Sigmoid colon (tissue), 7 donors: ENCODE data around the gene IQGAP2. TPM values are rescaled to one million over a fixed set of nuclear protein-coding genes. Genes with fewer than 3 reads are reported as not detected.

Experiments
- DNase-seq: peaks from one replicate; pipeline ENCODE4 v3.0.0-alpha.2; 2019
- H3K27ac ChIP-seq, 4 donors: fragments of 200-600 bp; sonication (generic); one replicate each; pipeline ENCODE4 v1.5.1; 2016 to 2019; ENCODE audit warnings: mild to moderate bottlenecking in 1 of 4
- H3K27me3 ChIP-seq, 3 donors: fragments of 200-600 bp; sonication (generic); one replicate each; pipeline ENCODE4 v1.5.1; 2019; ENCODE audit warnings: mild to moderate bottlenecking in 1 of 3
- H3K36me3 ChIP-seq, 4 donors: fragments of 200-600 bp; sonication (generic); one replicate each; pipeline ENCODE4 v1.5.1; 2016 to 2019
- H3K4me1 ChIP-seq, 4 donors: fragments of 200-600 bp; sonication (generic); one replicate each; pipeline ENCODE4 v1.5.1; 2017 to 2019
- H3K4me3 ChIP-seq, 4 donors: fragments of 200-600 bp; sonication (generic); one replicate each; pipeline ENCODE4 v1.5.1; 2017 to 2019; ENCODE audit warnings: mild to moderate bottlenecking in 2 of 4, moderate library complexity in 1 of 4
- H3K9me3 ChIP-seq, 4 donors: fragments of 200-600 bp in 3 of 4; sonication (generic) in 3 of 4; one replicate each; pipeline versions ENCODE4 v1.5.1 to v1.6.1; 2013 to 2019
- EP300 ChIP-seq, 4 donors: sonication (generic); formaldehyde crosslinking; IDR thresholded peaks; one replicate each; pipeline ENCODE4 v1.6.1; 2017; ENCODE audit warnings: antibody characterized with exemption in 4 of 4
- POLR2A ChIP-seq, 2 donors: fragments of 450-650 bp; IDR thresholded peaks; one replicate each; pipeline ENCODE4 v1.6.1; 2016; ENCODE audit warnings: antibody characterized with exemption in 2 of 2, mild to moderate bottlenecking in 2 of 2, moderate library complexity in 2 of 2
- POLR2AphosphoS5 ChIP-seq, 4 donors: sonication (generic); formaldehyde crosslinking; IDR thresholded peaks; one replicate each; pipeline ENCODE4 v1.6.1; 2017; ENCODE audit warnings: antibody characterized with exemption in 4 of 4
- WGBS, 2 donors: extraction: QIAGEN DNeasy Blood & Tissue Kit; methylation state at CpG; one replicate each; pipeline ENCODE4 v1.1.7; 2013; 5-methylcytosine and 5-hydroxymethylcytosine counted together
- intact Hi-C: fragments of 100-400 bp; cut with DNase I; formaldehyde crosslinking; loops from one replicate; pipeline ENCODE4 v1.15.1; 2023
- polyA plus RNA-seq, 3 donors: library from polyadenylated mRNA; stranded (reverse); fragments of 200-250 nt; gene quantifications; one replicate each; pipeline ENCODE4 v1.2.3, GENCODE V29; 2013
- total RNA-seq, 4 donors: library from RNA; depleted of rRNA; stranded (reverse); fragments of >200 nt; gene quantifications; one replicate each; pipeline ENCODE4 v1.1.0, GENCODE V29; 2016
- TF ChIP-seq, protein P1 (sequence below), 4 experiments: fragments of 450-650 bp in 3 of 4; fragments of 200-600 bp in 1 of 4; IDR thresholded peaks; one replicate each; pipeline ENCODE4 v1.5.1; 2016 to 2019; ENCODE audit warnings: antibody characterized with exemption in 4 of 4, mild to moderate bottlenecking in 3 of 4, moderate library complexity in 2 of 4
- donor health status: healthy with polysubstance abuse.
- donor health status: Bipolar disorder and iron deficiency.
- donor health status: healthy.

The IQGAP2 gene
- total and polyA plus RNA-seq, 7 donors, result 15.0 to 85.3 (median 24.6) TPM

DNA sequence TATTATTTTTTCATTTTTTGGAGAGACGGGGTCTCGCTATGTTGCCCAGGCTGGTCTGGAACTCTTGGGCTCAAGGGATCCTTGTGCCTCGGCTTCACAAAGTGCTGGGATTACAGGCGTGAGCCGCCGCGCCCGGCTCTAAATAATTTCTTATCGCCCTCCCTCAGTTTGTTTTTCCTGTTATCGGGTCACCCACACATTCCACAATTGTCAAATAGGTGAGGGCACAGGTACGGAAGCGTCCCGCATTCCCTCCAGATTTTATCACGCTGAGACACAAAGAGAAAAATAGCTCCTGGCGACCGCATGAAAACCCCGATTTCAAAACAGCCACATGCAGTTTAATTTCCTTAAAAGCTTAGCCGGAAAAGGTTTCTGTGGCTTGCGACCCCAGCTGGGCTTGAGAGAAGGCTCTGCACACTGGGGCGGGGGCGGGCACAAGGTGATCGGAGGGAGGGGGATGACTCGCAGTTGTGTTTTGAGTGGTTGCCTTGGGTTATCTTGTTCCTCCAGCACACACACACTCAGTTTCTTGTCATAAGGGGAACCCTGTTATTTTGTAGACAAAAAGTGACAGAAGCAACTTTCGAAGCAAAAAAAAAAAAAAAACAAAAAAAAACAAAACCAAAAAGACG lies 717 bp upstream of the IQGAP2 start:
- 0 to 1% methylated on average over 25 of the region's 25 CpGs for WGBS, 2 donors
- no peak for TF ChIP-seq POLR2AphosphoS5 (IDR thresholded peaks at IDR 0.05)
- TF ChIP-seq, protein P1, sequence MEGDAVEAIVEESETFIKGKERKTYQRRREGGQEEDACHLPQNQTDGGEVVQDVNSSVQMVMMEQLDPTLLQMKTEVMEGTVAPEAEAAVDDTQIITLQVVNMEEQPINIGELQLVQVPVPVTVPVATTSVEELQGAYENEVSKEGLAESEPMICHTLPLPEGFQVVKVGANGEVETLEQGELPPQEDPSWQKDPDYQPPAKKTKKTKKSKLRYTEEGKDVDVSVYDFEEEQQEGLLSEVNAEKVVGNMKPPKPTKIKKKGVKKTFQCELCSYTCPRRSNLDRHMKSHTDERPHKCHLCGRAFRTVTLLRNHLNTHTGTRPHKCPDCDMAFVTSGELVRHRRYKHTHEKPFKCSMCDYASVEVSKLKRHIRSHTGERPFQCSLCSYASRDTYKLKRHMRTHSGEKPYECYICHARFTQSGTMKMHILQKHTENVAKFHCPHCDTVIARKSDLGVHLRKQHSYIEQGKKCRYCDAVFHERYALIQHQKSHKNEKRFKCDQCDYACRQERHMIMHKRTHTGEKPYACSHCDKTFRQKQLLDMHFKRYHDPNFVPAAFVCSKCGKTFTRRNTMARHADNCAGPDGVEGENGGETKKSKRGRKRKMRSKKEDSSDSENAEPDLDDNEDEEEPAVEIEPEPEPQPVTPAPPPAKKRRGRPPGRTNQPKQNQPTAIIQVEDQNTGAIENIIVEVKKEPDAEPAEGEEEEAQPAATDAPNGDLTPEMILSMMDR (IDR thresholded peaks at IDR 0.05), result no peak
- Histone ChIP-seq H3K27ac (peak overlapping the region; percentile 54 to 77 (median 70)), H3K4me3 (peak overlapping the region; percentile 33 to 63 (median 58)), H3K27me3 (peaks cover 9 to 30% (median 10%) of the 10 kb centered on the region in 3 donors), H3K4me1 (peaks cover 0 to 21% (median 11%) of the 10 kb centered on the region in 4 donors), H3K9me3 (no peaks in the 10 kb centered on the region), H3K36me3 (no peaks in the 10 kb centered on the region)
- DNase-seq, result no peak
- intact Hi-C loops, result loop anchor here (2.0 to 5.0 kb wide), 2 partner anchors 140 to 180 kb away; no protein-coding TSS in a partner anchor

DNA sequence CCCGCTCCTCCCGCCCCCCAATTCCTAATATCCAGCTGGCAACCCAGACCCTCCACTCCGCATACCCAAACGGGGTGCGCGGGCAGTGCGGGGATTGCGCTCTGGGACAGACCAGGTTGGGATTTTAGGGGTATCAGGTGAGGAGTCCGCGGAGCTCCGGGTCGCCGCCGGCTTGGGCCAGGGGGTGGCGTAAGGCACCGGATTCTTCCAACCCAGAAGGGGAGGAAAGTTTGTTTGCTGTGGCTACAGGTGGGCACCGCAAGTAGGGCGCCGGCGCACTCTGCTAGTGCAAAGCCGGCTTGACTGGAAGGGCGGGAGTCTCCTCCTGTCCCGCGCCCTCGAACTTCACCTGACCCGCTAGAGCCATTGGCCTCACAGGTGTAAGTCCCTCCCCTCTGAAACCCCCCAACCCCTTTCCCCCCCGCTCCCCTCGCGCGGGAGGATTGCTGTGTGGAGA lies 709 bp downstream of the IQGAP2 start:
- TF ChIP-seq, protein P1 (IDR thresholded peaks at IDR 0.05), result no peak
- no peak for TF ChIP-seq POLR2A (IDR thresholded peaks at IDR 0.05)
- TF ChIP-seq EP300 (IDR thresholded peaks at IDR 0.05), result no peak
- no peak for TF ChIP-seq POLR2AphosphoS5 (IDR thresholded peaks at IDR 0.05)
- Histone ChIP-seq H3K27me3 (peaks cover 9 to 30% (median 10%) of the 10 kb centered on the region in 3 donors), H3K4me1 (peaks cover 0 to 21% (median 11%) of the 10 kb centered on the region in 4 donors), H3K36me3 (no peaks in the 10 kb centered on the region), H3K9me3 (no peaks in the 10 kb centered on the region), H3K4me3 (peak overlapping the region; percentile 33 to 63 (median 58)), H3K27ac (peak overlapping the region; percentile 66 to 77 (median 72))
- WGBS, 2 donors, result 1% methylated on average over 30 of the region's 30 CpGs
- intact Hi-C loops, result loop anchor here (2.0 to 5.0 kb wide), 2 partner anchors 139 to 179 kb away; no protein-coding TSS in a partner anchor
- DNase-seq, result peak; percentile 67

DNA sequence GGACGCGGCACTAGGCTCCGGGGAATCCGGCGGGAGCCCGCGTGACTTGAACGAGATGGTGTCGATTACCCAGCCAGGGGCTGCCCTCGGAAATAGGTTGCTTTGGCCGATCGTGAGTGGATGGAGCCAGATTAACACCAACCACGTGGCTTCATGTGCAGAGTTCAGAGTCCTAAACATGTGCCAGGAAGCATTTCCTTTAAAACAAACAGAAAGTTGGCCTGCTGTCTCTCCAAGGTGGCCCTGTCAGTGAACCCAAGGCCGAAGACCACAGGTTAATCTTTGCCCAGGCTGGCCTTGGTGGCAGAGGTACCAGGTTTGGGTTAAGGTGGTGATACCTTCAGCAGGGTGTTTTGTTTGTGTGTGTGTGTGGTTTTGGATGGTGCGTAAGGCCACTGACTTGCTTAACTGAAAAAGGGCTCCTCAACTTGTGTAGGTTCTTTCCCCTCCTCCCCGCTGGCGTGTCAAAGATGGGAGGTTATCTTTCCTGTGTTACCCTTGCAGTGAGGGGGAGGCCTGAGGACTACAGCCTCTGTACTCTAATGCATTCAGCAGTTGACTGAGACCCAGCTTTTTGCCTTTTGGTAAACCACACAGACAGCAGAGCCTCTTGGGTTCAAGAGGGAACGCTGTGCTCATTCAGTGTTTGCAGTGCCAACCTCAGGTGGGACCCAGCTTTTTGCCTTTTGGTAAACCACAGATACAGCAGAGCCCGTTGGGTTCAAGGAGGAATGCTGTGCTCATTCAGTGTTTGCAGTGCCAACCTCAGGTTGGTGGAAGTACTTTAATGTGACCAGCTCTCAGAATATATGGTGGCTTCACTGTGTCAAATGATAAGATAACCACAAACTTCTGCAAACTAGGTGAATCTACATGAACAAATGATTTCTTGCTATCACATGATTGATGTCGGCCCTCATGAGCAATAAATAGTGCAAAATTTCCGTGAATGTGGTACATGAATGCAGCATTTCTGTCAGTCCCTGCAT lies 1.4 kb downstream of the IQGAP2 start:
- intact Hi-C loops, result loop anchor here (5.0 kb wide), 1 partner anchor 138 kb away; no protein-coding TSS in a partner anchor
- Histone ChIP-seq H3K27me3 (peaks cover 9 to 30% (median 10%) of the 10 kb centered on the region in 3 donors), H3K36me3 (no peaks in the 10 kb centered on the region), H3K4me1 (peaks cover 0 to 21% (median 11%) of the 10 kb centered on the region in 4 donors), H3K27ac (peak overlapping the region; percentile 66 to 77 (median 72)), H3K4me3 (peak overlapping the region; percentile 33 to 63 (median 58)), H3K9me3 (no peaks in the 10 kb centered on the region)
- DNase-seq, result peak; percentile 66
- TF ChIP-seq, protein P1 (IDR thresholded peaks at IDR 0.05), result no peak
- TF ChIP-seq POLR2A (IDR thresholded peaks at IDR 0.05), result no peak
- TF ChIP-seq EP300 (IDR thresholded peaks at IDR 0.05), result no peak
- no peak for TF ChIP-seq POLR2AphosphoS5 (IDR thresholded peaks at IDR 0.05)
- WGBS, 2 donors, result 17 to 26% methylated on average over 21 of the region's 21 CpGs

DNA sequence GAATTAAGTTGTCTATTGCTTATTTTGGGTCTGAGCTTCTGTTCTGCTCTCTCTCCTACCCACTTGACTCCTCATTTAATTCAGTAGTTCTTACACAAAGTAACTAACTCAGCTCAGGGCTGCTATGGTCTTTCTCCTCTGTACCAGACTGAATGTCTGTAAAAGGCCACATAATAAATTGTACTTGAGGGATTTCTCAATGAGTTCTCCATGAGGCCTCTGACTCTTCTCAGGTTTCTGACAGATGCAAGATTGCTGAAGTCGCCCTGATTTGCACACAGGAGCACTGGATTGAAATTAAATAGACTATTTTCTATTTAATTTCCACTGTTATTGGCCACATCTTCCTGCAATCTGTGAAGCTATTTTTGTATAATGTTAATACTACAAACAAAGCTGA lies 2.9 kb downstream of the IQGAP2 start:
- H3K27ac ChIP-seq, result peak overlapping the region in 1 of 4 donors; percentile 7
- DNase-seq, result no peak
- no peak overlapping the region for H3K4me3 ChIP-seq
- H3K36me3 ChIP-seq, result no peaks in the 10 kb centered on the region
- WGBS, 2 donors, result 70 to 88% methylated on average over 1 of the region's 1 CpG
- TF ChIP-seq EP300 (IDR thresholded peaks at IDR 0.05) (no peak), POLR2A (IDR thresholded peaks at IDR 0.05) (no peak), POLR2AphosphoS5 (IDR thresholded peaks at IDR 0.05) (no peak)
- TF ChIP-seq, protein P1 (IDR thresholded peaks at IDR 0.05), result no peak
- H3K4me1 ChIP-seq, result peaks cover 0 to 21% (median 11%) of the 10 kb centered on the region in 4 donors
- H3K9me3 ChIP-seq, result no peaks in the 10 kb centered on the region
- H3K27me3 ChIP-seq, result peaks cover 9 to 30% (median 10%) of the 10 kb centered on the region in 3 donors
- intact Hi-C loops, result no loop called here
